ENCODE results near the gene VPS37D. TPM values are rescaled to one million over a fixed set of nuclear protein-coding genes. Genes with fewer than 3 reads are reported as not detected.
"Not testable (repeated sequence)": the region's sequence is repeated elsewhere in the genome, so short reads cannot be mapped to it uniquely, and the experiment has no call there.

Gene VPS37D
- total and polyA plus RNA-seq, 2 of the 4 experiments (the other 2 are of a cell fraction) = 2.3 to 3.1 TPM

- Histone ChIP-seq H3K27ac (ENCODE audit: insufficient read depth, low read length) (no peak overlapping the region; the same call in 1 of the 2 replicates), H2BK15ac (ENCODE audit: low read depth, low read length) (no peak overlapping the region), H3K4me1 (ENCODE audit: control insufficient read depth, insufficient read depth, low read length) (peaks cover 28% of the 10 kb centered on the region), H2BK5ac (ENCODE audit: low read depth, low read length, poor library complexity, severe bottlenecking) (no peak overlapping the region), H4K20me1 (ENCODE audit: insufficient read depth, low read length) (peaks cover 37% of the 10 kb centered on the region), H3K9me1 (ENCODE audit: insufficient read depth, low read length) (peaks cover 17% of the 10 kb centered on the region), H3K9me3 (ENCODE audit: control insufficient read depth, insufficient read depth, low read length) (no peaks in the 10 kb centered on the region), H2AFZ (replicated peaks; ENCODE audit: low read length, poor library complexity) (peak overlapping the region; percentile 85), H2AK9ac (replicated peaks; ENCODE audit: low read depth, low read length, poor library complexity) (no peak overlapping the region), H3K23ac (ENCODE audit: low read depth, low read length) (no peak overlapping the region), H4K8ac (ENCODE audit: low read depth in 2 of 2, low read length in 2 of 2) (no peak overlapping the region; a peak in 1 of 4 replicates), H2BK20ac (ENCODE audit: low read depth, low read length) (no peak overlapping the region), H2AK5ac (ENCODE audit: low read depth, low read length) (no peak overlapping the region), H2BK120ac (ENCODE audit: low read depth, low read length) (no peak overlapping the region), H3K36me3 (ENCODE audit: control insufficient read depth, insufficient read depth, low read length) (no peaks in the 10 kb centered on the region; the same call in 1 of the 2 replicates), H4K91ac (ENCODE audit: insufficient read depth, low read depth, low read length) (no peak overlapping the region), H3K9ac (ENCODE audit: low read depth, low read length) (0 out of 2 replicates have a peak overlapping the region, but pooled peaks have one; percentile 49), H3K4me2 (ENCODE audit: low read depth, low read length) (peak overlapping the region; percentile 97), H3K14ac (replicated peaks; ENCODE audit: low read depth, low read length) (no peak overlapping the region), H3K79me1 (ENCODE audit: low read depth in 1 of 2, low read length in 2 of 2) (peaks cover 8 to 36% of the 10 kb centered on the region in 2 experiments), H4K5ac (ENCODE audit: low read depth, low read length) (no peak overlapping the region), H3K4me3 (ENCODE audit: insufficient read depth, low read depth, low read length) (peak overlapping the region; percentile 46), H3K18ac (ENCODE audit: low read depth, low read length) (no peak overlapping the region), H3K56ac (ENCODE audit: extremely low read depth, insufficient read depth, low read length) (no peak overlapping the region), H3K27me3 (ENCODE audit: control insufficient read depth, insufficient read depth, low read length) (no peaks in the 10 kb centered on the region), H3K4ac (ENCODE audit: low read depth, low read length) (no peak overlapping the region)
- POLR2A ChIA-PET (ENCODE audit: unreplicated experiment) = no interaction called here
- DNase-seq (no peak), ATAC-seq (ENCODE audit: low read depth) (no peak)
- WGBS, 2 experiments (ENCODE audit: extremely low coverage in 2 of 2, insufficient read length in 1 of 2) = 75% methylated on average over 1 of the region's 16 CpGs; no CpG with 5 or more reads in 1 of the 2 experiments
- CTCF ChIA-PET = no interaction called here
- TF ChIP-seq CEBPB (IDR thresholded peaks at IDR 0.05; ENCODE audit: low read depth, low read length) = 0 out of 2 replicates have a peak, but pooled peaks have one; percentile 41
- no peak for TF ChIP-seq POLR2A (IDR thresholded peaks at IDR 0.05; ENCODE audit: low read depth, low read length)
- intact Hi-C loops (cut with micrococcal nuclease) (loop anchor here (5.0 kb wide), 2 partner anchors 37 to 52 kb away; partner anchors contain the start of genes BUD23, DNAJC30 and VPS37D), dilution Hi-C loops (cut with HindIII; ENCODE audit: low sequenced_read_pairs, unreplicated experiment) (no loop called here), in situ Hi-C loops (cut with MboI; ENCODE audit: low sequenced_read_pairs) (no loop called here)
- no TSS peak for BruUV-seq (replicated peaks)
Measured at GRCh38 chr7:73719806-73720169, 52.2 kb downstream of the VPS37D start.

- POLR2A ChIA-PET (ENCODE audit: unreplicated experiment) = not testable (repeated sequence)
- no CpG with 5 or more reads among the region's 9 CpGs for WGBS, 2 experiments (ENCODE audit: extremely low coverage in 2 of 2, insufficient read length in 1 of 2)
Measured at GRCh38 chr7:73720443-73720842, 52.8 kb downstream of the VPS37D start.

More at GRCh38 chr7:73720443-73720842, 52.8 kb downstream of the VPS37D start:
- ATAC-seq (ENCODE audit: low read depth); H3K27me3 ChIP-seq (ENCODE audit: control insufficient read depth, insufficient read depth, low read length); H3K9ac ChIP-seq (ENCODE audit: low read depth, low read length); H4K91ac ChIP-seq (ENCODE audit: insufficient read depth, low read depth, low read length); DNase-seq; H2BK15ac ChIP-seq (ENCODE audit: low read depth, low read length); in situ Hi-C loops (cut with MboI; ENCODE audit: low sequenced_read_pairs); H4K5ac ChIP-seq (ENCODE audit: low read depth, low read length); H2BK20ac ChIP-seq (ENCODE audit: low read depth, low read length); CTCF ChIA-PET; H2BK5ac ChIP-seq (ENCODE audit: low read depth, low read length, poor library complexity, severe bottlenecking); H3K9me3 ChIP-seq (ENCODE audit: control insufficient read depth, insufficient read depth, low read length); H3K23ac ChIP-seq (ENCODE audit: low read depth, low read length); H4K8ac ChIP-seq (ENCODE audit: low read depth in 2 of 2, low read length in 2 of 2); H3K36me3 ChIP-seq (ENCODE audit: control insufficient read depth, insufficient read depth, low read length); intact Hi-C loops (cut with micrococcal nuclease); H3K27ac ChIP-seq (ENCODE audit: insufficient read depth, low read length); H2AK9ac ChIP-seq (replicated peaks; ENCODE audit: low read depth, low read length, poor library complexity); dilution Hi-C loops (cut with HindIII; ENCODE audit: low sequenced_read_pairs, unreplicated experiment); H3K14ac ChIP-seq (replicated peaks; ENCODE audit: low read depth, low read length); H2BK120ac ChIP-seq (ENCODE audit: low read depth, low read length); H3K4me3 ChIP-seq (ENCODE audit: insufficient read depth, low read depth, low read length); H3K56ac ChIP-seq (ENCODE audit: extremely low read depth, insufficient read depth, low read length); H3K4ac ChIP-seq (ENCODE audit: low read depth, low read length); H3K18ac ChIP-seq (ENCODE audit: low read depth, low read length); H2AK5ac ChIP-seq (ENCODE audit: low read depth, low read length); BruUV-seq (replicated peaks); H3K4me2 ChIP-seq (ENCODE audit: low read depth, low read length); H2AFZ ChIP-seq (replicated peaks; ENCODE audit: low read length, poor library complexity): not testable (repeated sequence)
- peaks cover 8 to 31% of the 10 kb centered on the region in 2 experiments for H3K79me1 ChIP-seq (ENCODE audit: low read depth in 1 of 2, low read length in 2 of 2)
- peaks cover 26% of the 10 kb centered on the region for H3K4me1 ChIP-seq (ENCODE audit: control insufficient read depth, insufficient read depth, low read length)
- peaks cover 14% of the 10 kb centered on the region for H3K9me1 ChIP-seq (ENCODE audit: insufficient read depth, low read length)
- H4K20me1 ChIP-seq (ENCODE audit: insufficient read depth, low read length) = peaks cover 32% of the 10 kb centered on the region

Data from IMR-90 (cell line).